Right lobe of liver (tissue), 4 donors: ENCODE measurements around the gene GLTP.
"Not testable (repeated sequence)": the region's sequence is repeated elsewhere in the genome, so short reads cannot be mapped to it uniquely, and the experiment has no call there.

Source experiments
- POLR2A ChIP-seq: fragments of 450-650 bp; IDR thresholded peaks from one replicate; pipeline ENCODE4 v1.6.1; 2017; ENCODE audit warnings: antibody characterized with exemption, mild to moderate bottlenecking
- TF ChIP-seq, protein P1 (sequence below), 4 donors: fragments of 200-600 bp in 3 of 4; fragments of 450-650 bp in 1 of 4; IDR thresholded peaks; one replicate each; pipeline versions ENCODE4 v1.5.1 to v1.8.0; 2016 to 2022; ENCODE audit warnings: antibody characterized with exemption in 4 of 4, mild to moderate bottlenecking in 2 of 4
- donor health status: DM: no; HTN: no; CAD: no.
- donor health status: DM: no; HTN: no; CAD: no.
- donor health status: DM: no; HTN: yes; CAD: no.

DNA sequence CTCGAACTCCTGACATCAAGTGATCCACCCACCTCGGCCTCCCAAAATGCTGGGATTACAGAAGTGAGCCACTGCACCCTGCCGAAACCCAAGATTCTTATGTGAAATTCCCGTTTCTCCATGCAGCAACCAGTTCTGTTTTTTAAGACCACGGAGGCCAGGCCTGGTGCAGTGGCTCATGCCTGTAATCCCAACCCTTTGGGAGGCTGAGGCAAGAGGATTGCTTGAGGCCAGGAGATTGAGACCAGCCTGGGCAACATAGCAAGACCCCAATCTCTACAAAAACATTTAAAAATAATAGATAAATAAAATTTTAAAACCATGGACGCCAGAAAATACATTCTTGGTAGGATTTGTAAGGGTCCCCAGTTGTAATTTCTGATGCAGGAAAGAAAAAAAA is 29.8 kb downstream of the GLTP start:
- TF ChIP-seq, protein P1, sequence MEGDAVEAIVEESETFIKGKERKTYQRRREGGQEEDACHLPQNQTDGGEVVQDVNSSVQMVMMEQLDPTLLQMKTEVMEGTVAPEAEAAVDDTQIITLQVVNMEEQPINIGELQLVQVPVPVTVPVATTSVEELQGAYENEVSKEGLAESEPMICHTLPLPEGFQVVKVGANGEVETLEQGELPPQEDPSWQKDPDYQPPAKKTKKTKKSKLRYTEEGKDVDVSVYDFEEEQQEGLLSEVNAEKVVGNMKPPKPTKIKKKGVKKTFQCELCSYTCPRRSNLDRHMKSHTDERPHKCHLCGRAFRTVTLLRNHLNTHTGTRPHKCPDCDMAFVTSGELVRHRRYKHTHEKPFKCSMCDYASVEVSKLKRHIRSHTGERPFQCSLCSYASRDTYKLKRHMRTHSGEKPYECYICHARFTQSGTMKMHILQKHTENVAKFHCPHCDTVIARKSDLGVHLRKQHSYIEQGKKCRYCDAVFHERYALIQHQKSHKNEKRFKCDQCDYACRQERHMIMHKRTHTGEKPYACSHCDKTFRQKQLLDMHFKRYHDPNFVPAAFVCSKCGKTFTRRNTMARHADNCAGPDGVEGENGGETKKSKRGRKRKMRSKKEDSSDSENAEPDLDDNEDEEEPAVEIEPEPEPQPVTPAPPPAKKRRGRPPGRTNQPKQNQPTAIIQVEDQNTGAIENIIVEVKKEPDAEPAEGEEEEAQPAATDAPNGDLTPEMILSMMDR (IDR thresholded peaks at IDR 0.05) = not testable (repeated sequence)
- not testable (repeated sequence) for TF ChIP-seq POLR2A
